Ectodermal cell (in vitro differentiated cells): ENCODE data around the gene VPS45.
A peak's percentile ranks its signal among the peaks of the same experiment; 100 is the strongest.

Experiments used
- H3K27ac ChIP-seq: 2 replicates; pipeline ENCODE4 v1.7.0; 2013; ENCODE audit warnings: mild to moderate bottlenecking, low read depth, low read length; ENCODE audit not compliant: insufficient read depth, poor library complexity, severe bottlenecking
- H3K27me3 ChIP-seq: 2 replicates; pipeline ENCODE4 v1.7.0; 2013; ENCODE audit warnings: mild to moderate bottlenecking, low read length; ENCODE audit not compliant: insufficient read depth, control insufficient read depth, poor library complexity, severe bottlenecking
- H3K36me3 ChIP-seq: one replicate; pipeline ENCODE4 v1.7.0; 2013; ENCODE audit warnings: low read length; ENCODE audit not compliant: control insufficient read depth, insufficient read depth
- H3K4me1 ChIP-seq: one replicate; pipeline ENCODE4 v1.7.0; 2013; ENCODE audit warnings: low read length; ENCODE audit not compliant: control insufficient read depth, insufficient read depth
- H3K4me3 ChIP-seq: 2 replicates; pipeline ENCODE4 v1.7.0; 2013; ENCODE audit warnings: low read depth, low read length, control low read depth; ENCODE audit not compliant: insufficient read depth
- H3K9me3 ChIP-seq: 2 replicates; pipeline ENCODE4 v1.7.0; 2013; ENCODE audit warnings: mild to moderate bottlenecking, low read length, moderate library complexity; ENCODE audit not compliant: control insufficient read depth
- WGBS, 2 experiments: methylation state at CpG; one replicate each; pipeline ENCODE4 v1.1.7; 2013; ENCODE audit warnings: missing lambda C conversion rate in 2 of 2; 5-methylcytosine and 5-hydroxymethylcytosine counted together

Gene VPS45

GRCh38 chr1:150165622-150166612 is 98.3 kb downstream of the VPS45 start:
- Histone ChIP-seq H3K4me1 (peaks cover 26% of the 10 kb centered on the region), H3K27me3 (no peaks in the 10 kb centered on the region), H3K36me3 (no peaks in the 10 kb centered on the region), H3K4me3 (no peak overlapping the region), H3K27ac (no peak overlapping the region), H3K9me3 (no peaks in the 10 kb centered on the region)
- WGBS, 2 experiments: 79 to 83% methylated on average over 14 of the region's 14 CpGs

GRCh38 chr1:150168960-150169601 is 101.5 kb downstream of the VPS45 start:
- H3K4me3 ChIP-seq: no peak overlapping the region
- H3K36me3 ChIP-seq: no peaks in the 10 kb centered on the region
- H3K27me3 ChIP-seq: no peaks in the 10 kb centered on the region
- H3K9me3 ChIP-seq: no peaks in the 10 kb centered on the region
- peaks cover 9% of the 10 kb centered on the region for H3K4me1 ChIP-seq
- H3K27ac ChIP-seq: no peak overlapping the region
- 56 to 57% methylated on average over 6 of the region's 6 CpGs for WGBS, 2 experiments

- no peaks in the 10 kb centered on the region for H3K9me3 ChIP-seq
- 89 to 95% methylated on average over 2 of the region's 2 CpGs for WGBS, 2 experiments
- no peaks in the 10 kb centered on the region for H3K36me3 ChIP-seq
- no peaks in the 10 kb centered on the region for H3K27me3 ChIP-seq
- H3K4me1 ChIP-seq: peaks cover 9% of the 10 kb centered on the region
- H3K4me3 ChIP-seq: no peak overlapping the region
- no peak overlapping the region for H3K27ac ChIP-seq
These were observed 104.2 kb downstream of the VPS45 start for GRCh38 chr1:150171801-150172200.

GRCh38 chr1:150173141-150173585 is 105.6 kb downstream of the VPS45 start:
- WGBS, 2 experiments: 52 to 59% methylated on average over 7 of the region's 7 CpGs
- peaks cover 9% of the 10 kb centered on the region for H3K4me1 ChIP-seq
- no peaks in the 10 kb centered on the region for H3K9me3 ChIP-seq
- peak overlapping the region; percentile 82 for H3K27ac ChIP-seq
- no peak overlapping the region for H3K4me3 ChIP-seq
- H3K27me3 ChIP-seq: no peaks in the 10 kb centered on the region
- no peaks in the 10 kb centered on the region for H3K36me3 ChIP-seq

- 80 to 90% methylated on average over 3 of the region's 3 CpGs for WGBS, 2 experiments
- H3K9me3 ChIP-seq: no peaks in the 10 kb centered on the region
These were observed 109.0 kb downstream of the VPS45 start for GRCh38 chr1:150176593-150176992.

GRCh38 chr1:150178548-150178947 is 111.0 kb downstream of the VPS45 start:
- H3K36me3 ChIP-seq: no peaks in the 10 kb centered on the region
- no peaks in the 10 kb centered on the region for H3K27me3 ChIP-seq
- peaks cover under 1% of the 10 kb centered on the region for H3K4me1 ChIP-seq
- H3K9me3 ChIP-seq: no peaks in the 10 kb centered on the region
- no peak overlapping the region for H3K4me3 ChIP-seq
- H3K27ac ChIP-seq: no peak overlapping the region

More at GRCh38 chr1:150176593-150176992, 109.0 kb downstream of the VPS45 start:
- Histone ChIP-seq H3K4me3 (no peak overlapping the region), H3K4me1 (peaks cover 9% of the 10 kb centered on the region), H3K36me3 (no peaks in the 10 kb centered on the region), H3K27ac (no peak overlapping the region), H3K27me3 (no peaks in the 10 kb centered on the region)

- Histone ChIP-seq H3K27ac (no peak overlapping the region), H3K36me3 (no peaks in the 10 kb centered on the region), H3K4me3 (no peak overlapping the region), H3K27me3 (no peaks in the 10 kb centered on the region), H3K4me1 (no peaks in the 10 kb centered on the region), H3K9me3 (no peaks in the 10 kb centered on the region)
- WGBS, 2 experiments: 92 to 94% methylated on average over 7 of the region's 7 CpGs
These were observed 112.3 kb downstream of the VPS45 start for GRCh38 chr1:150179867-150180266.

- no peaks in the 10 kb centered on the region for H3K27me3 ChIP-seq
- WGBS, 2 experiments: 79 to 84% methylated on average over 5 of the region's 5 CpGs
- H3K9me3 ChIP-seq: no peaks in the 10 kb centered on the region
- H3K4me3 ChIP-seq: no peak overlapping the region
- no peaks in the 10 kb centered on the region for H3K4me1 ChIP-seq
- no peak overlapping the region for H3K27ac ChIP-seq
- no peaks in the 10 kb centered on the region for H3K36me3 ChIP-seq
These were observed 112.9 kb downstream of the VPS45 start for GRCh38 chr1:150180474-150180873.

- Histone ChIP-seq H3K27ac (peak overlapping the region; percentile 5), H3K9me3 (no peaks in the 10 kb centered on the region), H3K4me3 (no peak overlapping the region), H3K4me1 (no peaks in the 10 kb centered on the region), H3K36me3 (no peaks in the 10 kb centered on the region), H3K27me3 (no peaks in the 10 kb centered on the region)
- WGBS, 2 experiments: 79 to 89% methylated on average over 11 of the region's 11 CpGs
These were observed 114.7 kb downstream of the VPS45 start for GRCh38 chr1:150182247-150182646.

- Histone ChIP-seq H3K4me1 (no peaks in the 10 kb centered on the region), H3K27me3 (no peaks in the 10 kb centered on the region), H3K36me3 (no peaks in the 10 kb centered on the region), H3K4me3 (no peak overlapping the region), H3K27ac (no peak overlapping the region), H3K9me3 (no peaks in the 10 kb centered on the region)
- 96 to 97% methylated on average over 3 of the region's 3 CpGs for WGBS, 2 experiments
These were observed 115.5 kb downstream of the VPS45 start for GRCh38 chr1:150183061-150183460.
